ENCODE data around the gene MLPH. TPM values are rescaled to one million over a fixed set of nuclear protein-coding genes. Genes with fewer than 3 reads are reported as not detected.

Gene MLPH
- total RNA-seq, 2 experiments from 2014 or later, result 0.39 TPM; not detected in 1

GRCh38 chr2:237444071-237444470 is 43.0 kb upstream of the MLPH start:
- H3K27me3 ChIP-seq (ENCODE audit: control insufficient read depth in 1 of 2, insufficient read depth in 2 of 2, low read length in 2 of 2), result no peaks in the 10 kb centered on the region
- H3K27ac Mint-ChIP-seq, result no peak overlapping the region
- DNase-seq (no peak), ATAC-seq (ENCODE audit: poor library complexity) (no peak)
- peaks cover 29% of the 10 kb centered on the region for H3K4me1 ChIP-seq (ENCODE audit: insufficient read depth, low read length)
- CTCF ChIA-PET, result interaction anchor here (1.0 to 1.3 kb wide), 3 partner anchors 22 to 69 kb away, joined by 3 to 6 read pairs (median 5); no protein-coding TSS in a partner anchor
- H3K36me3 Mint-ChIP-seq (ENCODE audit: low read depth), result no peaks in the 10 kb centered on the region
- no peak overlapping the region for H3K27ac ChIP-seq (ENCODE audit: low read depth in 1 of 2, low read length in 2 of 2)
- no peaks in the 10 kb centered on the region for H3K36me3 ChIP-seq (ENCODE audit: insufficient read depth, low read length)
- H3K9me3 ChIP-seq (ENCODE audit: control insufficient read depth in 1 of 2, insufficient read depth in 1 of 2, low read length in 2 of 2), result no peaks in the 10 kb centered on the region
- peaks cover 70% of the 10 kb centered on the region for H3K4me1 Mint-ChIP-seq (ENCODE audit: low read depth)
- H3K9me3 Mint-ChIP-seq, result no peaks in the 10 kb centered on the region
- H3K27me3 Mint-ChIP-seq, result no peaks in the 10 kb centered on the region
- intact Hi-C loops (cut with DNase I, micrococcal nuclease), result no loop called here
- H3K4me3 Mint-ChIP-seq, result no peak overlapping the region
- no peak for TF ChIP-seq CTCF (IDR thresholded peaks at IDR 0.05)
- H3K4me3 ChIP-seq (ENCODE audit: low read length), result no peak overlapping the region
- POLR2A ChIA-PET, result interaction anchor here (1.8 to 1.9 kb wide), 2 partner anchors 9 to 10 kb away, joined by 6 to 8 read pairs; no protein-coding TSS in a partner anchor

GRCh38 chr2:237445611-237446337 is 41.3 kb upstream of the MLPH start:
- ChIA-PET POLR2A (interaction anchor here (1.8 kb wide), 1 partner anchor 11 kb away, joined by 6 read pairs; no protein-coding TSS in a partner anchor), CTCF (interaction anchor here (1.3 kb wide), 1 partner anchor 24 kb away, joined by 3 read pairs; no protein-coding TSS in a partner anchor)
- no peak overlapping the region for H3K27ac Mint-ChIP-seq
- no peaks in the 10 kb centered on the region for H3K9me3 Mint-ChIP-seq
- H3K27me3 Mint-ChIP-seq, result no peaks in the 10 kb centered on the region
- no peaks in the 10 kb centered on the region for H3K36me3 Mint-ChIP-seq (ENCODE audit: low read depth)
- ATAC-seq (ENCODE audit: poor library complexity), result no peak
- Histone ChIP-seq H3K9me3 (ENCODE audit: control insufficient read depth in 1 of 2, insufficient read depth in 1 of 2, low read length in 2 of 2) (no peaks in the 10 kb centered on the region), H3K27ac (ENCODE audit: low read depth in 1 of 2, low read length in 2 of 2) (no peak overlapping the region), H3K36me3 (ENCODE audit: insufficient read depth, low read length) (no peaks in the 10 kb centered on the region), H3K27me3 (ENCODE audit: control insufficient read depth in 1 of 2, insufficient read depth in 2 of 2, low read length in 2 of 2) (no peaks in the 10 kb centered on the region), H3K4me3 (ENCODE audit: low read length) (no peak overlapping the region), H3K4me1 (ENCODE audit: insufficient read depth, low read length) (peaks cover 31% of the 10 kb centered on the region)
- H3K4me1 Mint-ChIP-seq (ENCODE audit: low read depth), result peaks cover 67% of the 10 kb centered on the region
- TF ChIP-seq CTCF (IDR thresholded peaks at IDR 0.05), result no peak
- no peak for DNase-seq
- intact Hi-C loops (cut with DNase I, micrococcal nuclease), result no loop called here
- no peak overlapping the region for H3K4me3 Mint-ChIP-seq

- peaks cover 62% of the 10 kb centered on the region for H3K4me1 Mint-ChIP-seq (ENCODE audit: low read depth)
- H3K4me3 ChIP-seq (ENCODE audit: low read length), result no peak overlapping the region
- CTCF ChIA-PET, result no interaction called here
- no peaks in the 10 kb centered on the region for H3K36me3 Mint-ChIP-seq (ENCODE audit: low read depth)
- H3K9me3 Mint-ChIP-seq, result no peaks in the 10 kb centered on the region
- no peak for ATAC-seq (ENCODE audit: poor library complexity)
- no peaks in the 10 kb centered on the region for H3K9me3 ChIP-seq (ENCODE audit: control insufficient read depth in 1 of 2, insufficient read depth in 1 of 2, low read length in 2 of 2)
- no peak overlapping the region for H3K4me3 Mint-ChIP-seq
- no peak for DNase-seq
- no peak overlapping the region for H3K27ac Mint-ChIP-seq
- H3K27ac ChIP-seq (ENCODE audit: low read depth in 1 of 2, low read length in 2 of 2), result no peak overlapping the region
- POLR2A ChIA-PET, result no interaction called here
- no peak for TF ChIP-seq CTCF (IDR thresholded peaks at IDR 0.05)
- no peaks in the 10 kb centered on the region for H3K27me3 Mint-ChIP-seq
- no peaks in the 10 kb centered on the region for H3K36me3 ChIP-seq (ENCODE audit: insufficient read depth, low read length)
- H3K27me3 ChIP-seq (ENCODE audit: control insufficient read depth in 1 of 2, insufficient read depth in 2 of 2, low read length in 2 of 2), result no peaks in the 10 kb centered on the region
- intact Hi-C loops (cut with DNase I, micrococcal nuclease), result no loop called here
- H3K4me1 ChIP-seq (ENCODE audit: insufficient read depth, low read length), result peaks cover 26% of the 10 kb centered on the region
Measured at GRCh38 chr2:237446338-237446665, 40.7 kb upstream of the MLPH start.
